ENCODE data around the gene GPR156.

Gene GPR156

GRCh38 chr3:120142236-120142635, 142.8 kb downstream of the GPR156 start:
- TF ChIP-seq, protein P1, sequence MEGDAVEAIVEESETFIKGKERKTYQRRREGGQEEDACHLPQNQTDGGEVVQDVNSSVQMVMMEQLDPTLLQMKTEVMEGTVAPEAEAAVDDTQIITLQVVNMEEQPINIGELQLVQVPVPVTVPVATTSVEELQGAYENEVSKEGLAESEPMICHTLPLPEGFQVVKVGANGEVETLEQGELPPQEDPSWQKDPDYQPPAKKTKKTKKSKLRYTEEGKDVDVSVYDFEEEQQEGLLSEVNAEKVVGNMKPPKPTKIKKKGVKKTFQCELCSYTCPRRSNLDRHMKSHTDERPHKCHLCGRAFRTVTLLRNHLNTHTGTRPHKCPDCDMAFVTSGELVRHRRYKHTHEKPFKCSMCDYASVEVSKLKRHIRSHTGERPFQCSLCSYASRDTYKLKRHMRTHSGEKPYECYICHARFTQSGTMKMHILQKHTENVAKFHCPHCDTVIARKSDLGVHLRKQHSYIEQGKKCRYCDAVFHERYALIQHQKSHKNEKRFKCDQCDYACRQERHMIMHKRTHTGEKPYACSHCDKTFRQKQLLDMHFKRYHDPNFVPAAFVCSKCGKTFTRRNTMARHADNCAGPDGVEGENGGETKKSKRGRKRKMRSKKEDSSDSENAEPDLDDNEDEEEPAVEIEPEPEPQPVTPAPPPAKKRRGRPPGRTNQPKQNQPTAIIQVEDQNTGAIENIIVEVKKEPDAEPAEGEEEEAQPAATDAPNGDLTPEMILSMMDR (IDR thresholded peaks at IDR 0.05), result no peak

DNA sequence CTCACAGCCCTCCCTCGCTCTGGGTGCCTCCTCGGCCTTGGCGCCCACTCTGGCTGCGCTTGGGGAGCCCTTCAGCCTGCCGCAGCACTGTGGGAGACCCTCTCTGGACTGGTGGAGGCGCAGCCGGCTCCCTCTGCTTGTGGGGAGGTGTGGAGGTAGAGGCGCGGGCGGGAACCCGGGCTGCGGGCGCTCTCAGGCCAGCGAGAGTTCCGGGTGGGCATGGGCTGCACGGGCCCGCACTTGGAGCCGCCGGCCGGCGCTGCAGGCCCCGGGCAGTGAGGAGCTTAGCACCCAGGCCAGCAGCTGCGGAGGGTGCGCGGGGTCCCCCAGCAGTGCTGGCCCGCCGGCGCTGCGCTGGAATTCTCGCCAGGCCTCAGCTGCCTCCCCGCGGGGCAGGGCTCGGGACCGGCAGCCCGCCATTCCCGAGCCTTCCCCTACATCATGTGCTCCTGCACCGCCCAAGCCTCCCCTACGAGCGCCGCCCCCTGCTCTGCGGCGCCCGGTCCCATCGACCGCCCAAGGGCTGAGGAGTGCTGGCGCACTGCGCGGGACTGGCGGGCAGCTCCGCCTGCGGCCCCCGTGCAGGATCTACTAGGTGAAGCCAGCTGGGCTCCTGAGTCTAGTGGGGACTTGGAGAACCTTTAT, 144.8 kb downstream of the GPR156 start:
- TF ChIP-seq, protein P1 (IDR thresholded peaks at IDR 0.05), result no peak

GRCh38 chr3:120139140-120139539, 145.9 kb downstream of the GPR156 start:
- TF ChIP-seq, protein P1 (IDR thresholded peaks at IDR 0.05), result no peak

- TF ChIP-seq, protein P1 (IDR thresholded peaks at IDR 0.05), result no peak
Measured at GRCh38 chr3:120137548-120137947, 147.5 kb downstream of the GPR156 start.

DNA sequence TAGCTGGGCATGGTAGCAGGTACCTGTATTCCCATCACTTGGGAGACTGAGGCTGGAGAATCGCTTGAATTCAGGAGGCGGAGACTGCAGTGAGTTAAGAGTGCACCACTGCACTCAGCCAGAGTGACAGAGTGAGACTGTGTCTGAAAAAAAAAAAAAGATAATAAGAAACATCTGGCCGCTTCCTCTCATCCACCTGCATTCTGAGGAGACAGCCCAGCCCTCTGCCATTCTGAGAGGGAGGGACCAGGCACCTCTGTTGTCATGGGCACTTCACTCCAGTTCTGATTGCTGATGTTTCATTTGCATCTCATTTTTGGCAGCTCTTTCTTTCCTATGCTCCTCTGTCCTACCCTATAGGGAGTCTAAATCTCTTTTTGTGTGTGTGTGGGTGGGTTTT, 154.4 kb downstream of the GPR156 start:
- TF ChIP-seq, protein P1 (IDR thresholded peaks at IDR 0.05), result no peak

- TF ChIP-seq, protein P1 (IDR thresholded peaks at IDR 0.05), result no peak
Measured at GRCh38 chr3:120129718-120130513, 155.1 kb downstream of the GPR156 start.

DNA sequence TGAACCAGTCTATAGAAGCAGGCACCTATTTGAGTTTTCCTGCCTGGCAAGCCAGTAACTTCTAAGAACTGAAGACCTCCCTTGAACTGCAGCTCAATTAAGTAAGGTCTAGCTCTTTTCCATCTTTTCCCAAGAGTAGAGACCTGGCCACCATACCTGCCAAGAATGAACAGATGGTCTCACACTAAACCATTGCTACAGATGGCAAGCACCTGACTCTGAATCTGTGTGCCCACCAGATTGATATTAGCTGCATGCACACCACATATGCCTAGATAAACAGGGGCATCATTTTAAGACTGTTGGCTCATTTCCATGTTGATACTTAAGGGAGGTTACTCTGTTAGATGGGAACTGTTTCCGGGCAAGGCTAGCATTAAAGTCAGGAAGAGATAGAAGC, 156.0 kb downstream of the GPR156 start:
- TF ChIP-seq, protein P1 (IDR thresholded peaks at IDR 0.05), result no peak

Data from LNCAP (cell line).